ENCODE measurements around the gene YPEL2.

GRCh38 chr17:59405944-59406705, 74.7 kb downstream of the YPEL2 start:
- TF ChIP-seq POLR2AphosphoS5 (IDR thresholded peaks at IDR 0.05; ENCODE audit: insufficient read depth, low read depth, low read length) (no peak), CTCF (IDR thresholded peaks at IDR 0.05; ENCODE audit: extremely low read depth in 1 of 2, insufficient read depth in 1 of 2, low read depth in 1 of 2, low read length in 2 of 2) (no peak)
